ENCODE results near the gene C16orf89. TPM values are rescaled to one million over a fixed set of nuclear protein-coding genes. Genes with fewer than 3 reads are reported as not detected.

C16orf89 gene
- total and polyA plus RNA-seq, 2 experiments from 2014 or later = 2.8 to 4.4 TPM

DNA sequence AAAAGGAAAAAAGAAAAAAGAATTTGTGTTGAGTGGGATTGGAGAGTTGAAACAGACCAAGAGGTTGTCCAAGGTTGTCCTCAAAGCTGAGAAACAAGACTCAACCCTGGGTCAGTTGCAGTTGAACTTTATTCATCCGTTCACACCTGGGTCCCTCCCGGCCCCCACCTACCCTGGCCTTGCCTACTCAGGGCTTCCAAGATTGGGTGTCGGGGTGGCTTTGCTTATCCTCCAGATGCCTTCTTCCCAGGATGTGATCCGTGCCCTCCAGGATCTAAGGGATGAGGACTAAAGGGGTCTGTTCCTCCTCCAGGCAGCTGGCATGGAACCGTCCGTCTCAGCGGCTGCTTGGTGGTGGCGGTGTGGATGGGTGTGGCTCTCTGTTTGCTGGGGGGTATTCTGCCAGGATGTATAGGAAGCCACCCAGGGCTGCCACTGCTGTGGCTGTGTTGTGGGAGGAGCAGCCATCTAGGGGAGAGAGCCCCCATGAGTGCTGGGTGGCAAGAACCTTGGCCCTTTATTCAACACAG, 21.7 kb downstream of the C16orf89 start:
- H3K4me2 ChIP-seq = no peak overlapping the region
- TF ChIP-seq, protein P1, sequence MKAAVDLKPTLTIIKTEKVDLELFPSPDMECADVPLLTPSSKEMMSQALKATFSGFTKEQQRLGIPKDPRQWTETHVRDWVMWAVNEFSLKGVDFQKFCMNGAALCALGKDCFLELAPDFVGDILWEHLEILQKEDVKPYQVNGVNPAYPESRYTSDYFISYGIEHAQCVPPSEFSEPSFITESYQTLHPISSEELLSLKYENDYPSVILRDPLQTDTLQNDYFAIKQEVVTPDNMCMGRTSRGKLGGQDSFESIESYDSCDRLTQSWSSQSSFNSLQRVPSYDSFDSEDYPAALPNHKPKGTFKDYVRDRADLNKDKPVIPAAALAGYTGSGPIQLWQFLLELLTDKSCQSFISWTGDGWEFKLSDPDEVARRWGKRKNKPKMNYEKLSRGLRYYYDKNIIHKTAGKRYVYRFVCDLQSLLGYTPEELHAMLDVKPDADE (IDR thresholded peaks at IDR 0.05) = no peak
- TF ChIP-seq ZNF462 (CRISPR knock-in tag; IDR thresholded peaks at IDR 0.05) = no peak
- TF ChIP-seq NANOG (IDR thresholded peaks at IDR 0.05; ENCODE audit: borderline replicate concordance) = no peak
- TF ChIP-seq JUNB (IDR thresholded peaks at IDR 0.05; ENCODE audit: unreplicated experiment) = no peak
- TF ChIP-seq STAT1 (IDR thresholded peaks at IDR 0.05; ENCODE audit: unreplicated experiment) = no peak
- no peak for TF ChIP-seq ZNF114 (CRISPR knock-in tag; IDR thresholded peaks at IDR 0.05)
- no peak for TF ChIP-seq CTCF (conservative IDR thresholded peaks at IDR 0.05; ENCODE audit: low read depth in 2 of 2)
- TF ChIP-seq ZNF331 (CRISPR knock-in tag; IDR thresholded peaks at IDR 0.05; ENCODE audit: low read depth) = no peak
- no peaks in the 10 kb centered on the region for H3K79me2 ChIP-seq (replicated peaks; ENCODE audit: insufficient read depth)
- Mint-ChIP-seq H3K4me1 (peaks cover 9% of the 10 kb centered on the region; the same call in 2 of the 3 replicates), H3K27me3 (ENCODE audit: insufficient read depth, low read depth, poor library complexity) (peaks cover 10% of the 10 kb centered on the region), H3K36me3 (ENCODE audit: low read depth) (no peaks in the 10 kb centered on the region), H3K27ac (no peak overlapping the region), H3K4me3 (no peak overlapping the region), H3K9me3 (no peaks in the 10 kb centered on the region)
- no peak overlapping the region for H3K27ac ChIP-seq (ENCODE audit: low read depth)
- H3F3A ChIP-seq (replicated peaks; ENCODE audit: low read depth) = 0 out of 2 replicates have a peak, but pooled peaks cover 4% of the 10 kb centered on the region
- H3K4me1 ChIP-seq (ENCODE audit: insufficient read depth) = peaks cover 4% of the 10 kb centered on the region; the same call in 1 of the 2 replicates
- H3K27me3 ChIP-seq (ENCODE audit: insufficient read depth) = no peaks in the 10 kb centered on the region
- H3K4me3 ChIP-seq = no peak overlapping the region
- no peak overlapping the region for H2AFZ ChIP-seq
- ATAC-seq = no peak
- DNase-seq (ENCODE audit: low spot score) = no peak
- H3K9me2 ChIP-seq (ENCODE audit: insufficient read depth) = no peaks in the 10 kb centered on the region
- no peaks in the 10 kb centered on the region for H3K36me3 ChIP-seq (ENCODE audit: insufficient read depth)
- no peaks in the 10 kb centered on the region for H4K20me1 ChIP-seq (replicated peaks; ENCODE audit: insufficient read depth)
